Sigmoid colon (tissue), 7 donors: ENCODE results near the gene RAB40B. TPM values are rescaled to one million over a fixed set of nuclear protein-coding genes. Genes with fewer than 3 reads are reported as not detected.

Experiments
- DNase-seq: peaks from one replicate; pipeline ENCODE4 v3.0.0-alpha.2; 2019
- H3K27ac ChIP-seq, 4 donors: fragments of 200-600 bp; sonication (generic); one replicate each; pipeline ENCODE4 v1.5.1; 2016 to 2019; ENCODE audit warnings: mild to moderate bottlenecking in 1 of 4
- H3K27me3 ChIP-seq, 3 donors: fragments of 200-600 bp; sonication (generic); one replicate each; pipeline ENCODE4 v1.5.1; 2019; ENCODE audit warnings: mild to moderate bottlenecking in 1 of 3
- H3K36me3 ChIP-seq, 4 donors: fragments of 200-600 bp; sonication (generic); one replicate each; pipeline ENCODE4 v1.5.1; 2016 to 2019
- H3K4me1 ChIP-seq, 4 donors: fragments of 200-600 bp; sonication (generic); one replicate each; pipeline ENCODE4 v1.5.1; 2017 to 2019
- H3K4me3 ChIP-seq, 4 donors: fragments of 200-600 bp; sonication (generic); one replicate each; pipeline ENCODE4 v1.5.1; 2017 to 2019; ENCODE audit warnings: mild to moderate bottlenecking in 2 of 4, moderate library complexity in 1 of 4
- H3K9me3 ChIP-seq, 4 donors: fragments of 200-600 bp in 3 of 4; sonication (generic) in 3 of 4; one replicate each; pipeline versions ENCODE4 v1.5.1 to v1.6.1; 2013 to 2019
- EP300 ChIP-seq, 4 donors: sonication (generic); formaldehyde crosslinking; IDR thresholded peaks; one replicate each; pipeline ENCODE4 v1.6.1; 2017; ENCODE audit warnings: antibody characterized with exemption in 4 of 4
- POLR2A ChIP-seq, 2 donors: fragments of 450-650 bp; IDR thresholded peaks; one replicate each; pipeline ENCODE4 v1.6.1; 2016; ENCODE audit warnings: antibody characterized with exemption in 2 of 2, mild to moderate bottlenecking in 2 of 2, moderate library complexity in 2 of 2
- POLR2AphosphoS5 ChIP-seq, 4 donors: sonication (generic); formaldehyde crosslinking; IDR thresholded peaks; one replicate each; pipeline ENCODE4 v1.6.1; 2017; ENCODE audit warnings: antibody characterized with exemption in 4 of 4
- WGBS, 2 donors: extraction: QIAGEN DNeasy Blood & Tissue Kit; methylation state at CpG; one replicate each; pipeline ENCODE4 v1.1.7; 2013; 5-methylcytosine and 5-hydroxymethylcytosine counted together
- intact Hi-C: fragments of 100-400 bp; cut with DNase I; formaldehyde crosslinking; loops from one replicate; pipeline ENCODE4 v1.15.1; 2023
- polyA plus RNA-seq, 3 donors: library from polyadenylated mRNA; stranded (reverse); fragments of 200-250 nt; gene quantifications; one replicate each; pipeline ENCODE4 v1.2.3, GENCODE V29; 2013
- total RNA-seq, 4 donors: library from RNA; depleted of rRNA; stranded (reverse); fragments of >200 nt; gene quantifications; one replicate each; pipeline ENCODE4 v1.1.0, GENCODE V29; 2016
- TF ChIP-seq, protein P1 (sequence below), 4 experiments: fragments of 450-650 bp in 3 of 4; fragments of 200-600 bp in 1 of 4; IDR thresholded peaks; one replicate each; pipeline ENCODE4 v1.5.1; 2016 to 2019; ENCODE audit warnings: antibody characterized with exemption in 4 of 4, mild to moderate bottlenecking in 3 of 4, moderate library complexity in 2 of 4
- donor health status: healthy with polysubstance abuse.
- donor health status: Bipolar disorder and iron deficiency.
- donor health status: healthy.

The RAB40B gene
- total and polyA plus RNA-seq, 7 donors, result 11.7 to 32.7 (median 23.2) TPM

DNA sequence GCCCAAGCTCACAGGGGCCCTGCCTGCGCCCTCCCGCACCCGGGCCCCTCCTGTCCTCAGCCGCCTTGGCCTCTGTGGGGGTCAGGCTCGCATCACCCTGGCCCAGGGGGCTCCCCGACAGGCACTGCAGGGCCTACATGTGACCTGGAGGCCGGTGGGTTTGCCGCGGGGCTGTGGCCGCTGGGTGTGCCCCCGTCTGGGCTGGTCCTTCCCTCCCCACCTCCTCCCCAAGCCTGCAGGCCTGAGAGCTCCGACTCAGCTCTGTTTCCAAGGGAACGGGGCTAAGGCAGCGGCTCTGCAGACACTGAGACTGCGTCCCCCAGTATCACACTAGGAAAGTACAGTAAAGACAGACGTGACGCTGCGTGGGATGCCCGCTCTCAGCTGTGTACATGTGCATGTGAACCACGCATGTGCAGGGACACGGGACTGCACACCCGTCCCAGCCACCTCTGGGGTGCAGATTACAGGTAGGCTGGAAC, 33.8 kb downstream of the RAB40B start:
- TF ChIP-seq POLR2A (IDR thresholded peaks at IDR 0.05) (no peak), POLR2AphosphoS5 (IDR thresholded peaks at IDR 0.05) (no peak), EP300 (IDR thresholded peaks at IDR 0.05) (no peak)
- TF ChIP-seq, protein P1, sequence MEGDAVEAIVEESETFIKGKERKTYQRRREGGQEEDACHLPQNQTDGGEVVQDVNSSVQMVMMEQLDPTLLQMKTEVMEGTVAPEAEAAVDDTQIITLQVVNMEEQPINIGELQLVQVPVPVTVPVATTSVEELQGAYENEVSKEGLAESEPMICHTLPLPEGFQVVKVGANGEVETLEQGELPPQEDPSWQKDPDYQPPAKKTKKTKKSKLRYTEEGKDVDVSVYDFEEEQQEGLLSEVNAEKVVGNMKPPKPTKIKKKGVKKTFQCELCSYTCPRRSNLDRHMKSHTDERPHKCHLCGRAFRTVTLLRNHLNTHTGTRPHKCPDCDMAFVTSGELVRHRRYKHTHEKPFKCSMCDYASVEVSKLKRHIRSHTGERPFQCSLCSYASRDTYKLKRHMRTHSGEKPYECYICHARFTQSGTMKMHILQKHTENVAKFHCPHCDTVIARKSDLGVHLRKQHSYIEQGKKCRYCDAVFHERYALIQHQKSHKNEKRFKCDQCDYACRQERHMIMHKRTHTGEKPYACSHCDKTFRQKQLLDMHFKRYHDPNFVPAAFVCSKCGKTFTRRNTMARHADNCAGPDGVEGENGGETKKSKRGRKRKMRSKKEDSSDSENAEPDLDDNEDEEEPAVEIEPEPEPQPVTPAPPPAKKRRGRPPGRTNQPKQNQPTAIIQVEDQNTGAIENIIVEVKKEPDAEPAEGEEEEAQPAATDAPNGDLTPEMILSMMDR (IDR thresholded peaks at IDR 0.05), result no peak
- no peak for DNase-seq
- Histone ChIP-seq H3K9me3 (no peaks in the 10 kb centered on the region), H3K4me1 (peaks cover 0 to 8% (median 7%) of the 10 kb centered on the region in 4 donors), H3K4me3 (no peak overlapping the region), H3K36me3 (peaks cover 0 to 11% (median 0%) of the 10 kb centered on the region in 4 donors), H3K27ac (no peak overlapping the region), H3K27me3 (no peaks in the 10 kb centered on the region)
- WGBS, 2 donors, result 92 to 93% methylated on average over 22 of the region's 22 CpGs
- intact Hi-C loops, result no loop called here

- 93% methylated on average over 17 of the region's 17 CpGs for WGBS, 2 donors
- Histone ChIP-seq H3K36me3 (peaks cover 0 to 16% (median under 1%) of the 10 kb centered on the region in 4 donors), H3K9me3 (no peaks in the 10 kb centered on the region), H3K4me1 (peaks cover 0 to 8% (median 7%) of the 10 kb centered on the region in 4 donors), H3K27me3 (no peaks in the 10 kb centered on the region), H3K27ac (no peak overlapping the region), H3K4me3 (no peak overlapping the region)
- TF ChIP-seq, protein P1 (IDR thresholded peaks at IDR 0.05), result no peak
- TF ChIP-seq EP300 (IDR thresholded peaks at IDR 0.05) (no peak), POLR2AphosphoS5 (IDR thresholded peaks at IDR 0.05) (no peak), POLR2A (IDR thresholded peaks at IDR 0.05) (no peak)
- no peak for DNase-seq
- intact Hi-C loops, result no loop called here
Observed at GRCh38 chr17:82664276-82664575, 34.3 kb downstream of the RAB40B start.

- intact Hi-C loops, result no loop called here
- no peak overlapping the region for H3K27ac ChIP-seq
- peaks cover 0 to 4% (median 4%) of the 10 kb centered on the region in 4 donors for H3K4me1 ChIP-seq
- TF ChIP-seq POLR2A (IDR thresholded peaks at IDR 0.05) (no peak), EP300 (IDR thresholded peaks at IDR 0.05) (no peak), POLR2AphosphoS5 (IDR thresholded peaks at IDR 0.05) (no peak)
- TF ChIP-seq, protein P1 (IDR thresholded peaks at IDR 0.05), result no peak
- no peaks in the 10 kb centered on the region for H3K9me3 ChIP-seq
- no peak overlapping the region for H3K4me3 ChIP-seq
- 88 to 92% methylated on average over 39 of the region's 39 CpGs for WGBS, 2 donors
- peaks cover 0 to 21% (median 2%) of the 10 kb centered on the region in 4 donors for H3K36me3 ChIP-seq
- no peaks in the 10 kb centered on the region for H3K27me3 ChIP-seq
- no peak for DNase-seq
Observed at GRCh38 chr17:82663381-82664275, 34.9 kb downstream of the RAB40B start.

GRCh38 chr17:82662711-82663261, 35.7 kb downstream of the RAB40B start:
- TF ChIP-seq POLR2AphosphoS5 (IDR thresholded peaks at IDR 0.05), result no peak
- no peak for TF ChIP-seq EP300 (IDR thresholded peaks at IDR 0.05)
- TF ChIP-seq, protein P1 (IDR thresholded peaks at IDR 0.05), result no peak
- no peak for TF ChIP-seq POLR2A (IDR thresholded peaks at IDR 0.05)
- Histone ChIP-seq H3K27ac (no peak overlapping the region), H3K4me1 (no peaks in the 10 kb centered on the region), H3K4me3 (no peak overlapping the region), H3K27me3 (no peaks in the 10 kb centered on the region), H3K9me3 (no peaks in the 10 kb centered on the region), H3K36me3 (peaks cover 0 to 29% (median 2%) of the 10 kb centered on the region in 4 donors)
- WGBS, 2 donors, result 93 to 94% methylated on average over 20 of the region's 20 CpGs
- intact Hi-C loops, result no loop called here
- peak; percentile 59 for DNase-seq
